Measurements from ENCODE around the gene ADH1B.
"Not testable (repeated sequence)": the region's sequence is repeated elsewhere in the genome, so short reads cannot be mapped to it uniquely, and the experiment has no call there.

The ADH1B gene

DNA sequence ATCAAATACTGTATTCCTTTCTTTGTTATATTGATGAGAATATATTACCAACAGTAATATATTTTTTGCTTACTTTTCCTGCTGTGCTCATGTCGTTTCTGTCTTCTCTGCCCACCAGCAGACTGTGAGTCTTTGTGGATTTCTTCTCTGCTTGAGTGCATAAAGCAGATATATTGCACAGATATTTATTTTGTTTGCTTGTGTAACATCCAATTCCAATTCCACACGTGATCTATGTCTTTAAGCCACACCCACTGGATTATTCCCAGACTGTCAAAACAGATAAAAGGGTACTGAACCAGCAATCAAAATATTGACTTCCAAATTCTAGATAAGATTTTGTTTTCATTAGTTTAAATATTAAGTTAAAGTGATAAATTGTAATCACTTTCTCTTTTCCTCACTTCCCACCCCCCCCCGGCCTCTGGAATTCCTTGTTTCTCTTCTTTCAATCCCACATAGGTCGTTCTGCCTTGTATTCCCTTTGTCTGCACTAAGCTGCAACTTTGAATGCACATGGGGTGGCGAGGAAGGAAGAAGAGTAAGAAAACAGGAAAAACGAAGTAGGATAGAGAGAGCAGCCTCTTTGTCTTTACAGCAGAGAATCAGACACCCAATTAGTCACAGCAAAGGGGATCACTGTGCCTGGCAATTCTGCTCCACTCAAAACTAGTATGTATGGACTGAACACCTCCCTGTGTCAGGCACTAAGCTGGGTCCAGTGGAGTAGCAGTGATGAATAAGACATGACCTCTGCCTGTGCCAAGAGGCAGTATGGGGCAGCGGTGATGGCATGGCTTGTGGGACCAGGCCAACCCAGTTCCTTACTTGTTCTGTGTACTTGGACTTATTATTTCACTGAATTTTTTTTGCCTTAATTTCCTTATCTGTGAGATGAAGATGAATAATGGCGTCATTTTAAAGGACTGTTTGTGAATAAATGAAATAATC, at the start of gene ADH1B:
ADH1B (minus strand) TSS at position 161 of the 951 bp plus-strand sequence; CDS start at position 91, 70 bp downstream.
- Histone ChIP-seq H3K4me1 (ENCODE audit: control insufficient read depth in 1 of 2, insufficient read depth in 1 of 2, low read depth in 1 of 2, low read length in 1 of 2) (no peaks in the 10 kb centered on the region), H3K27me3 (no peaks in the 10 kb centered on the region), H3K36me3 (no peaks in the 10 kb centered on the region), H3K4me3 (ENCODE audit: low read depth in 1 of 2, low read length in 1 of 2) (no peak within 1 kb of the TSS), H3K9me3 (no peaks in the 10 kb centered on the region), H3K27ac (no peak within 1 kb of the TSS)
- TF ChIP-seq, protein P1, sequence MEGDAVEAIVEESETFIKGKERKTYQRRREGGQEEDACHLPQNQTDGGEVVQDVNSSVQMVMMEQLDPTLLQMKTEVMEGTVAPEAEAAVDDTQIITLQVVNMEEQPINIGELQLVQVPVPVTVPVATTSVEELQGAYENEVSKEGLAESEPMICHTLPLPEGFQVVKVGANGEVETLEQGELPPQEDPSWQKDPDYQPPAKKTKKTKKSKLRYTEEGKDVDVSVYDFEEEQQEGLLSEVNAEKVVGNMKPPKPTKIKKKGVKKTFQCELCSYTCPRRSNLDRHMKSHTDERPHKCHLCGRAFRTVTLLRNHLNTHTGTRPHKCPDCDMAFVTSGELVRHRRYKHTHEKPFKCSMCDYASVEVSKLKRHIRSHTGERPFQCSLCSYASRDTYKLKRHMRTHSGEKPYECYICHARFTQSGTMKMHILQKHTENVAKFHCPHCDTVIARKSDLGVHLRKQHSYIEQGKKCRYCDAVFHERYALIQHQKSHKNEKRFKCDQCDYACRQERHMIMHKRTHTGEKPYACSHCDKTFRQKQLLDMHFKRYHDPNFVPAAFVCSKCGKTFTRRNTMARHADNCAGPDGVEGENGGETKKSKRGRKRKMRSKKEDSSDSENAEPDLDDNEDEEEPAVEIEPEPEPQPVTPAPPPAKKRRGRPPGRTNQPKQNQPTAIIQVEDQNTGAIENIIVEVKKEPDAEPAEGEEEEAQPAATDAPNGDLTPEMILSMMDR (IDR thresholded peaks at IDR 0.05): no peak

DNA sequence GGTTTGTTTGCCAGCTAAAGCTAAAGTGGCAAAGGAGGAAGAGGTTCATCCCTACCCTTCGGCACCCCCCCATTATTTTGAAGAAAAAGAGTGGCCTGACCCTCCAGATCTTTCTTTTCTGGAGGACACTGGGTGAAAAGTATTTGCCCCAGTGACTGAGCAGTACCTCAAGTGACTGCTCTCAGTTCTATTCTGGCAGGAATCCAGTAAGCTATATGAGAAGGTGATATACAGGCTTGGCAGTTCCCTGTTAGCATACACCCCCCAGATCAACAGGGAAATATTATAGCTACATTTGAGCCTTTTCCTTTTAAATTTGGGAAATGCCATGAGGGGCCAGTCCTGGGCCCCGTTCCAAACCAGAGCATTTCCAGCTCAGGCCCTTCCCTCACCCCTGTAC, 46.6 kb upstream of the ADH1B start:
- not testable (repeated sequence) for H3K4me3 ChIP-seq (ENCODE audit: low read depth in 1 of 2, low read length in 1 of 2); H3K36me3 ChIP-seq; H3K27me3 ChIP-seq; H3K4me1 ChIP-seq (ENCODE audit: control insufficient read depth in 1 of 2, insufficient read depth in 1 of 2, low read depth in 1 of 2, low read length in 1 of 2); H3K27ac ChIP-seq; H3K9me3 ChIP-seq

DNA sequence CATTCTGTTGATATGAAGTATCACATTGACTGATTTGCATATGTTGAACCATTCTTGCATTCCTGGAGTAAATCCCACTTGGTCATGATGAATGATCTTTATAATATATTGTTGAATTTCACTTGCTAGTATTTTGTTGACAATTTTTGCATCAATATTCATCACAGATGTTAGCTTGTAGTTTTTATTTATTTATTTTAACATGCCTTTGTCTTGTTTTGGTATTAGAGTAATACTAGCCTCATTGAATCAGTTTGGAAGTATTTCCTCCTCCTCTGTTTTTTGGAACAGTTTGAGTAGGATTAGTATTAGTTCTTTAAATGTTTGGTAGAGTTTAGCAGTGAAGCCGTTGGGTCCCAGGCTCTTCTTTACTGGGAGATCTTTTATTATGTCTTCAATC, 45.3 kb upstream of the ADH1B start:
- Histone ChIP-seq H3K4me1 (ENCODE audit: control insufficient read depth in 1 of 2, insufficient read depth in 1 of 2, low read depth in 1 of 2, low read length in 1 of 2) (no peaks in the 10 kb centered on the region), H3K9me3 (no peaks in the 10 kb centered on the region), H3K27ac (no peak overlapping the region), H3K27me3 (no peaks in the 10 kb centered on the region), H3K4me3 (ENCODE audit: low read depth in 1 of 2, low read length in 1 of 2) (no peak overlapping the region), H3K36me3 (no peaks in the 10 kb centered on the region)
- TF ChIP-seq, protein P1 (IDR thresholded peaks at IDR 0.05): no peak

DNA sequence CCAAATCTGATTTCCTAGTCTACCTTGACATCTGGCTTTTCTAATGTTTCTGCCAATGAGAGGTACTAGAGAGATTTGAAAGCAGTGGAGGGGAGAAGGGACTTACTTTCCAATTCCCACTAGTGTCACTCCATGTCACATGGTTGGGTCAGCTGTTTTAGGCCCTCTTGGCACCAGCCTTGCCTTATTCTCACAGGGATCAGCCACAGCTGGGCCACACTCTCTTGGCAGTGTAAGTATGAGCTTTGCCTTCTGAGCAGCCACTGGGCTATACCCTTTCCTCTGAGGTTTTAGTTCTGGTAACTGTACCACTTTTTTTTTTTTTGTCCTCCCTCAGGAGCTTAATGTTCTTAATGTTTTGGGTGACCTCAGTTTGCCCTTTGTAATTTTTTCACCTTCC, 41.6 kb upstream of the ADH1B start:
- TF ChIP-seq, protein P1 (IDR thresholded peaks at IDR 0.05): no peak
- H3K9me3 ChIP-seq: no peaks in the 10 kb centered on the region
- no peaks in the 10 kb centered on the region for H3K27me3 ChIP-seq
- H3K4me3 ChIP-seq (ENCODE audit: low read depth in 1 of 2, low read length in 1 of 2): no peak overlapping the region
- H3K36me3 ChIP-seq: no peaks in the 10 kb centered on the region
- H3K4me1 ChIP-seq (ENCODE audit: control insufficient read depth in 1 of 2, insufficient read depth in 1 of 2, low read depth in 1 of 2, low read length in 1 of 2): no peaks in the 10 kb centered on the region
- H3K27ac ChIP-seq: no peak overlapping the region

DNA sequence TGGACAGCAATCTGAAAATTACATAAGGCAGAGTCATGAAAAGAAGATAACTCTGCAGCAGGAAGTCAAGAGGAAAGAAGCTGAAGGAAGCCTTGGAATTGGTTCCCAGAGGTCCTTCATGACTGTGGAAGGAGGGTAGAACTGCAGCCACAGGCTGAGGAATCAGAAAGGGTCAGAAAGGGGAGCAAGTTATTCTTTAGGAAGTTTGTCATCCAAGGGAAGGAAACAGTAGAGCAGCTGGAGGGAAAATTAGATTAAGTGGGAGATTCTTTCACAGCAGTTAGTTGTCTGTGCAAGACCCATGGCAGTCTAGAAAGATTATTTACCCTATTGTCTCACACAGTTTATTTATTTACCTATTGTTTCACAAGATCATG, 40.7 kb upstream of the ADH1B start:
- no peaks in the 10 kb centered on the region for H3K9me3 ChIP-seq
- no peaks in the 10 kb centered on the region for H3K27me3 ChIP-seq
- H3K27ac ChIP-seq: no peak overlapping the region
- no peak overlapping the region for H3K4me3 ChIP-seq (ENCODE audit: low read depth in 1 of 2, low read length in 1 of 2)
- H3K36me3 ChIP-seq: no peaks in the 10 kb centered on the region
- no peaks in the 10 kb centered on the region for H3K4me1 ChIP-seq (ENCODE audit: control insufficient read depth in 1 of 2, insufficient read depth in 1 of 2, low read depth in 1 of 2, low read length in 1 of 2)
- TF ChIP-seq, protein P1 (IDR thresholded peaks at IDR 0.05): no peak

DNA sequence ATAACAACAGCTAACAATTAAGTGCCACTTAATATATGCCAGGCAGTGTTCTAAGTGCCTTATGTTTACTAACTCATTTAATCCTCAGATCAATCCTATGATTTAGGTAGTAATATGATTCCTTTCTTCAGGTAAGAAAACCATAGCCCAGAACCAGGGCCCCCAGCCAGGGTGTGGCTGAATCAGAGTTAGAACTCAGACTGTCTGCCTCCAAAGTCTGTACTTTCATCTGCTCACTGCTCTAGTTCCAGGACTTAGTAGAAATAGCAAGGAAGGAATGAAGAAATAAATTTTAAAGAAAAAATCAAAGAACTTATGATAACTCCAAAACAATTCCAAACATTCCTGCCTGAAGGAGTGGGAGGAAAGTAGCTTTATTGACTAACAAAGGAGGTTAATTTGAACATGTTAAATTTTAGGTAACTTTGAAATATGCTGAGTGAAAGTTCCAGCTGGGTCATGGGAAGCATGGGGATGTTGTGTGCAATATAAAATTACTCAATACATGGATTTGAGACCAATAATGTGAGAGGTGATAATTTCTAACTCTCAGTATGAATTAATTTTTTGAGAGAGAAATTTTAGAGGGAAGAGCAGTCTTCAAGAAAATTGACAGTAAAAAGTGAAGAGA, 40.2 kb upstream of the ADH1B start:
- TF ChIP-seq, protein P1 (IDR thresholded peaks at IDR 0.05): no peak
- Histone ChIP-seq H3K27ac (no peak overlapping the region), H3K36me3 (no peaks in the 10 kb centered on the region), H3K9me3 (no peaks in the 10 kb centered on the region), H3K27me3 (no peaks in the 10 kb centered on the region), H3K4me1 (ENCODE audit: control insufficient read depth in 1 of 2, insufficient read depth in 1 of 2, low read depth in 1 of 2, low read length in 1 of 2) (no peaks in the 10 kb centered on the region), H3K4me3 (ENCODE audit: low read depth in 1 of 2, low read length in 1 of 2) (no peak overlapping the region)

All from neutrophil (primary cell).